Measurements from ENCODE around the gene ADCY1.

ADCY1 gene

GRCh38 chr7:45681596-45682357 is 107.6 kb downstream of the ADCY1 start:
- DNase-seq = no peak

DNA sequence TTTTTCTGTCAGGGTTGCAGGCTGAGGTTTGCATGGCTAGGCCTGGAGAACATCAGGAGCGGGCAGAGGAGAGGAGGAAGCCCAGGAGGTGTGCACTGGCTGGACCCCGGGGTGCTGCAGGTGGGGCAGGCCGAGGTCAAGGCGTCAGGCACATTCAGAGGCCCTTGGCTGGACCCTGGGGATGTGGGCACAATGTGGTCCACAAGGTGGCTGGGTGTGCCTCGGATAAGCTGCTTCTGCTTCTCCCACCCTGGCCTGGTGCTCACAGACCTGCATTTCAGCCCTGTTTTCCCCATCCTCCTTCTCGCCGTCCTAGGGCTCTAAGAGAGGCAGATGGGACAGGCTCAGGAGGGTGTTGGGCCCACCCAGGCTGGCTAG is 108.2 kb downstream of the ADCY1 start:
- no peak for DNase-seq

GRCh38 chr7:45682836-45683555 is 108.8 kb downstream of the ADCY1 start:
- no peak for DNase-seq

- no peak for DNase-seq
Measured at GRCh38 chr7:45683556-45684148, 109.5 kb downstream of the ADCY1 start.

- no peak for DNase-seq
Measured at GRCh38 chr7:45684910-45685618, 110.9 kb downstream of the ADCY1 start.

GRCh38 chr7:45685619-45686240 is 111.6 kb downstream of the ADCY1 start:
- DNase-seq = no peak

DNA sequence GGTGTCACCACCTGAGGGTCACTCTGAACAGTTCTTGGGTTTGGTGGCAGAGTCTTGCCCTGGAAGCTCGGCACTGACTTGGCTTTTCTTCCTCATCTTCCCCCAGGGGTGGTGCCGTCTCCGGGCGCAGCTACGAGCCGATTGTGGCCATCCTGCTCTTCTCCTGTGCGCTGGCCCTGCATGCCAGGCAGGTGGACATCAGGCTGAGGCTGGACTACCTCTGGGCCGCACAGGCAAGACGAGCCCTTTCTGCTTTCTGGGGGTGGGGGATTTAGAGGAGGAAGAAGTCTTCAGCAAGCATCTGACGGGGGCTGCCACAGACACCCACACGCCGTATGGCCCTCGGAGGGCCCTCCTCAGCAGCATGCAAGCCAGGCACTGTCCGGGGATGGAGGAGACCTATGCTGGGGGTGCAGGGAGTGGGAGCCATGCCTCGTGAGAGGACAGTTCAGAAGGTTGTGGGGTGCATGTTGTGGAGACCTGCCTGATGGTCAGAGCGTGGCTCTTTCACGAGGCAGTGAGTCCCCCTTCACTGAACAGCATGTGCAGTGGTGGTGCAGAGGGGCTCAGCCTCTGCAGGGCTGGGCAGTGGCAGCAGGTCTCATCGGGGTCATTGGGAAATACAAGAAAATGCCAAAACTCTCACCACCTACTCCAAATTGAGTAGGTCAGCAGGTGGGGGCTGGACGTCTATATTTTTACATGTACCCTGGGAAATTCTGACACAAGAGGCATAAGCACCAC is 112.4 kb downstream of the ADCY1 start:
- no peak for DNase-seq

DNA sequence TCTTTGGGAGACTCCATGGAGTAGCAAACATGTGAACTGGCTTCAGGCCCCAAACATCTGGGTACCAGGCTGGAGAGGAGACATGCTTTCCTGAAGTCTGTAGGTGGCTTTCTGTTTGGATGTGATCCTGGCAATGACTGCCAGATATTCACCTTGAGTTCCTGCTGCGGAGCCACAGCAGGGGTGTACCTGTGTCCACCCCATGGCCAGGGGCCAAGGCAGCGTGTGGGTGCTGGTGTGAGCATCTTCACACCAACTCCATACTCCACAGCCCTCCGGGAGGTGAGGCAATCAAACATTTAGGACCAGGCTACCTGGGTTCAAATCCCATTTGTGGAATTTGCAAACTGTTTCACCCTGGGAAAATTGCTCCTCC is 113.0 kb downstream of the ADCY1 start:
- no peak for DNase-seq

- DNase-seq = no peak
Measured at GRCh38 chr7:45687721-45688120, 113.6 kb downstream of the ADCY1 start.

DNA sequence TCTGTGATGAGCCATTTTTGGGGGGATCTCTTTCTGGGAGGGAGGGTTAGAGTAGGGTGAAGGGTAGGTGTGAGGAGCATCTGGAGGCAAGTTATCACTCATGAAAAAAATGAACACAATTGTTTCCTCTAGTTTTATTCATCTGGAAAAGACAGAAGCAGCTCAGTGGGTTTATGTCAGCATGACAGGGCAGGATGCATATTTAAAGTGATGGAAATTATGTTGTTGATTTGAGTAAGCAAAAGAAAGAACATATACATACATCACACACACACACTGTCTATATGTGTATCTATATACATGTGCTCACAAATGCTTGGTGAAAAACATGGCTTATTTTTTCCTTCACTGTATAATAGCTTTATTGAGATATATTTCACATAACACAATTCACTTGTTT is 114.2 kb downstream of the ADCY1 start:
- no peak for DNase-seq

DNA sequence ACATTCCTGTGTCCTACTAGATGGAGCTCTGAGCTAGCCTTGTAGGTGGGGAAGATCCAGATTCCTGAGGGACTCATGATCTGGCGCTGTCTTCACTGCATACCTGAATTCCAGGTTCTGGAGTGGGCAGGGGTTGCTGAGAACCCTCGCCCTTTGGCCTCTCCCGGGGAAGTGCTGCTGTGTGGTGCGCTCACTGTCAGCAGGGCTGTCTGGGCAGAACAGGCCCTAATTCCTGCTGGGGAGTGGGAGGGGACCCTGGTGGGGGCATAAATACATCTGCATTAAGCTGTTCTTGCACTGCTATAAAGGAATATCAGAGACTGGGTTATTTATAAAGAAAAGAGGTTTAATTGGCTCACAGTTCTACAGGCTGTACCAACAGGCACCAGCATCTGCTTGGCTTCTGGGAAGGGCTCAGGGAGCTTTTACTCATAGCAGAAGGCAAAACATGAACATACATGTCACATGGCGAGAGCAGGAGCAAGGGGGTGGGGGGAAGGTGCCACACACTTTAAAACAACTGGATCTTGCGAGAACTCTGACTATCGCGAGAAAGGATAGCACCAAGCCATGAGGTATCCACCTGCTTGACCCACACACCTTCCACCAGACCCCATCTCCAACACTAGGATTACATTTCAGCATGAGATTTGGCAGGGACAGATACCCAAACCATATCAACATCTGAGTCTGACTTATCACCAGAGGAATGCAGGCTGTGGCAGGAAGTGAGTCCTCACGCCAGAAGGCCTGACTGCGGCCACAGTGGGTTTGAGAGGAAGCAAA is 115.0 kb downstream of the ADCY1 start:
- DNase-seq = no peak

DNA sequence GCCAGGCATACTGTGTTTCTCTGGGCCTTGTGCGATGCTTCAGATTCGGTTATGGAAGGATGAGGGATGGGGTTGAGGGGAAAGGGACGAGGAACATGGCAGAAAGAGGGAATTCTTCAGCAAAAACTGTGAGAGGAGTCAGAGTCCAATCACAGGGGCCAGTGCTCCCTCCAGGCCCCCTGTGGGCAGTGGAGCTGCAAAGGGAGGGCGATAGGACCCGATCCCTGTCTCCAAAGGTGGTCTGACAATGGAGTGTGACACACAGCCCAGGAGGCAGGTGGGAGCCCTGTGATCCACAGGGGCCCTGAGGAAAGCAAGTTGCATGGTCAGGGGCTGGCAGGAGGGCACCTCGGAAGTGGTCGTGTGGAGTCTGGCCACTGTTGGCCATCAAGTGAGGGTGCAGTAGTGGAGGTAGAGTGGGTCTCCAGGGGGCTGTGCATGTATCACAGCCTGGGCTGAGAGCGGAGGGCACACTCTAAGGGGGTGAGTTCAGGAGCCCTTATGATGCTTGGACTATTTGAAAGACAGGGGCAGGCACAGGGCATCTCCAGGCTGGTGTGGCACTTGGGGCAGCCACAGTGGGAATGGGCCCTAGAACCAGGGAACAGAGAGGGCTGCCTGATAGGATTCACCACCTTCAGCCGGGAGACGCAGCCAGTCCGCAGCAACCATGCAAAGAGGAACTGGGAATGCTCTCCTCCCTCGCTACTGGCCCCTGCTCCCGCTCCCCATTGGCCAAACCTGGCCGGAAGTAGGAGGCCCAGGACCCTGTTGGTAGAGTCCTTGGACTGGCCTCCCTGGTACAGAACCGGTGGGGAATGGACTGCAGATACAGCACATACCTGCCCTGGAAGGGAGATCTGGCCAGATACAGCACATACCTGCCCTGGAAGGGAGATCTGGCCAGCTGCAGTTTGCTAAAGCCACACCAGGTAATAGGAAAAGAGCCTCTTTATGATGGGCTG is 115.9 kb downstream of the ADCY1 start:
- DNase-seq = no peak

- DNase-seq = no peak
Measured at GRCh38 chr7:45690762-45691150, 116.6 kb downstream of the ADCY1 start.

GRCh38 chr7:45691155-45691656 is 117.0 kb downstream of the ADCY1 start:
- DNase-seq = no peak

DNA sequence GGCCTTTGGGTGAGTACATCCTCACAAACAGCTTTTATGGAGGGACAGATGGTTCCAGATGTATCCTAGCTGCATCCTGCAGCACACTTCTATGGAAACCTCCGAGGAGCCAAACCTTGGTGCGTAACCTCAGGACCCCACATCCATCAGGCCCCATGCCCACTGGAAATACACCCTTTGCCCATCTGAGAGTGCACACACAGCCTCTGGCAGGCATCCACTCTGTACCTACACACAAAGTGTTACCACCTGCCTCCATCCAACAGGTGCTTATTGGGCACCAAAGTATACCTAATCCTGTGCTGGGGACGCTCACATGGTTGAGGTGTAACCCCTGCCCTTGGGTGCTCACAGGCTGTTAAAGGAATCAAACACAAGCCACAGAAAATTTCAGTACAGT is 117.9 kb downstream of the ADCY1 start:
- no peak for DNase-seq

- DNase-seq = no peak
Measured at GRCh38 chr7:45695249-45695995, 121.3 kb downstream of the ADCY1 start.

DNA sequence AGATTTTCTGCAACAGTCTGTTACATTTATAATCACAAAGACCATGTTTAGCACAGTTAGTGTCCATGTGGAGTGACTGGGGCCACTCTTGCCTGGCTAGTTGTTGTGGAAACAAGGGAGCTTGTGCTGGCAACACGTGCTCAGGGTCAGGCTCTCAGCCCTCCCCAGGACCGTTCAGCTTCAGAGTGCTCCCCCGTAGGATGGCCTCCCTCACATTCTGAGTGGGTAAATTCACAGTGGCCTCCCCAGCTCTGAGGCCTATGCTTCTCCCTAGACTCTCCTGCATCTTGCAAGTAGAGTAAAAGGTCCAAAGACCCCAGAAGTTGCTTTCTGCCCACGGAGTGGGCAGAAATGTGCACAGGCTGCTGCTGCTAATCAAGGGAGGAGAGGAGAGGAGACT is 122.3 kb downstream of the ADCY1 start:
- no peak for DNase-seq

DNA sequence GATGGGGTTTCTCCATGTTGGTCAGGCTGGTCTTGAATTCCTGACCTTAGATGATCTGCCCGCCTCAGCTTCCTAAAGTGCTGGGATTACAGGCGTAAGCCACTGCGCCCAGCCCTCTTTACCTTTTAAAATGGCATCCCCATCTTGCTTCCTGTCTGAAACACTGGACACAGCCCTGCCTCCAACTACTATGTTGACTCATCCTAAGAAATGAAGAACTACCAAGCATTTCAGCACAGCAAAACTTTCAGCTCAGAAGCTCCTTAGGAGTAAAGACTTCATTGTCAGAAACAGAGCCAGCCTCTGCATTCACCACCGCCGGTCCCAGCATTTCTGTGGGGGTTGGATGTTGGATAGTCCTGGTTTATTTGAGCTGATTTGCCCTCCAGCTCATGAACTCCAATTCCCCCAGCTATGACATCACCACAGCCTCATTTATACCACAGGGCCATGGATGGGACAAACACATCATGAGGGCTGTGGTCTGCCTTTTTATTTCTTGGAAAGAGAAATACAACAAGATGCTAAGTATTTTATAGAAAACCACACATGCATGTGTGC is 123.5 kb downstream of the ADCY1 start:
- DNase-seq = peak; percentile 14
